Thyroid gland (tissue), 4 donors: ENCODE results near the gene MAN2A2.
"Not testable (repeated sequence)": the region's sequence is repeated elsewhere in the genome, so short reads cannot be mapped to it uniquely, and the experiment has no call there.

Source experiments
- POLR2A ChIP-seq, 2 donors: fragments of 450-650 bp; IDR thresholded peaks; one replicate each; pipeline ENCODE4 v1.6.1; 2017; ENCODE audit warnings: antibody characterized with exemption in 2 of 2, mild to moderate bottlenecking in 2 of 2, moderate library complexity in 1 of 2
- TF ChIP-seq, protein P1 (sequence below), 6 experiments: fragments of 200-600 bp in 3 of 6; fragments of 450-650 bp in 3 of 6; sonication (generic) in 3 of 6; IDR thresholded peaks; one replicate each; pipeline ENCODE4 v1.5.1; 2016 to 2019; ENCODE audit warnings: antibody characterized with exemption in 6 of 6, mild to moderate bottlenecking in 2 of 6, inconsistent platforms in 1 of 6, moderate library complexity in 1 of 6

DNA sequence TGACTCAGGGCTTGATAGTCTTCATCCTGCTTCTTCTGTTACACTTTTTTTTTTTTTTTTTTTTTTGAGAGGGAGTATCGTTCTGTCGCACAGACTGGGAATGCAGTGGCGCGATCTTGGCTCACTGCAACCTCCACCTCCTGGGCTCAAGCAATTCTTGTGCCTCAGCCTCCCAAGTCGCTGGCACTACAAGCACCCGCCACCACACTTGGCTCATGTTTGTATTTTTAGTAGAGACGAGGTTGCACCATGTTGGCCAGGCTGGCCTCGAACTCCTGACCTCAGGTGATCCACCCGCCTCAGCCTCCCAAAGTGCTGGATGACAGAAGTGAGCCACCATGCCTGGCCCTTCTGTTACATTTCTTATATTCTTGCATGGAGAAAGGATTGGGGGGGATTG lies 28.1 kb upstream of the MAN2A2 start:
- not testable (repeated sequence) for TF ChIP-seq POLR2A (IDR thresholded peaks at IDR 0.05)
- TF ChIP-seq, protein P1, sequence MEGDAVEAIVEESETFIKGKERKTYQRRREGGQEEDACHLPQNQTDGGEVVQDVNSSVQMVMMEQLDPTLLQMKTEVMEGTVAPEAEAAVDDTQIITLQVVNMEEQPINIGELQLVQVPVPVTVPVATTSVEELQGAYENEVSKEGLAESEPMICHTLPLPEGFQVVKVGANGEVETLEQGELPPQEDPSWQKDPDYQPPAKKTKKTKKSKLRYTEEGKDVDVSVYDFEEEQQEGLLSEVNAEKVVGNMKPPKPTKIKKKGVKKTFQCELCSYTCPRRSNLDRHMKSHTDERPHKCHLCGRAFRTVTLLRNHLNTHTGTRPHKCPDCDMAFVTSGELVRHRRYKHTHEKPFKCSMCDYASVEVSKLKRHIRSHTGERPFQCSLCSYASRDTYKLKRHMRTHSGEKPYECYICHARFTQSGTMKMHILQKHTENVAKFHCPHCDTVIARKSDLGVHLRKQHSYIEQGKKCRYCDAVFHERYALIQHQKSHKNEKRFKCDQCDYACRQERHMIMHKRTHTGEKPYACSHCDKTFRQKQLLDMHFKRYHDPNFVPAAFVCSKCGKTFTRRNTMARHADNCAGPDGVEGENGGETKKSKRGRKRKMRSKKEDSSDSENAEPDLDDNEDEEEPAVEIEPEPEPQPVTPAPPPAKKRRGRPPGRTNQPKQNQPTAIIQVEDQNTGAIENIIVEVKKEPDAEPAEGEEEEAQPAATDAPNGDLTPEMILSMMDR (IDR thresholded peaks at IDR 0.05): not testable (repeated sequence)
